ENCODE results near the gene AUTS2. TPM values are rescaled to one million over a fixed set of nuclear protein-coding genes. Genes with fewer than 3 reads are reported as not detected.

AUTS2 gene
- total and polyA plus RNA-seq, 2 of the 8 experiments (the other 6 are each of a cell fraction or from before 2014, with no cell fraction given): 25.9 to 101 TPM

GRCh38 chr7:70414368-70414767 lies 816.1 kb downstream of the AUTS2 start:
- no peak overlapping the region for H3K4ac ChIP-seq (replicated peaks; ENCODE audit: insufficient read length, low read depth, low read length)
- no peaks in the 10 kb centered on the region for H3K79me2 ChIP-seq (ENCODE audit: control insufficient read depth in 1 of 2, insufficient read depth in 2 of 2, low read length in 2 of 2)
- no peak overlapping the region for H3K14ac ChIP-seq (ENCODE audit: insufficient read length)
- no peak overlapping the region for H4K8ac ChIP-seq (ENCODE audit: extremely low read depth, insufficient read depth, low read length)
- no peak overlapping the region for H3K56ac ChIP-seq (replicated peaks; ENCODE audit: insufficient read length, low read depth, low read length)
- no peak overlapping the region for H2BK120ac ChIP-seq (replicated peaks; ENCODE audit: low read depth, low read length)
- H4K20me1 ChIP-seq (replicated peaks in 1 of 2; ENCODE audit: control insufficient read depth in 1 of 2, insufficient read depth in 2 of 2, low read length in 2 of 2): no peaks in the 10 kb centered on the region
- H3K18ac ChIP-seq (ENCODE audit: extremely low read depth, low read length): no peak overlapping the region
- H3K9ac ChIP-seq (replicated peaks in 1 of 4; ENCODE audit: extremely low read depth in 1 of 4, low read depth in 3 of 4, low read length in 3 of 4): no peak overlapping the region
- no peak overlapping the region for H3K23ac ChIP-seq (ENCODE audit: insufficient read length)
- H3K23me2 ChIP-seq (ENCODE audit: low read depth, low read length): no peaks in the 10 kb centered on the region
- H3K27ac ChIP-seq (ENCODE audit: low read depth, low read length): no peak overlapping the region
- no peak overlapping the region for H2BK15ac ChIP-seq (ENCODE audit: low read length)
- no peaks in the 10 kb centered on the region for H3K36me3 ChIP-seq (ENCODE audit: control insufficient read depth in 2 of 4, insufficient read depth in 4 of 4, low read length in 3 of 4)
- ChIA-PET CTCF (ENCODE audit: partially characterized antibody) (interaction anchor here (0.6 to 1.7 kb wide), 4 partner anchors 8 to 284 kb away, joined by 3 to 4 read pairs (median 3); no protein-coding TSS in a partner anchor), POLR2A (ENCODE audit: partially characterized antibody) (no interaction called here)
- no peak overlapping the region for H2AK5ac ChIP-seq (ENCODE audit: low read depth, low read length)
- no peak for DNase-seq (ENCODE audit: low read depth in 1 of 2, low spot score in 2 of 2)
- no peak overlapping the region for H4K5ac ChIP-seq (ENCODE audit: insufficient read length, low read depth, low read length)
- H3K4me2 ChIP-seq (ENCODE audit: insufficient read depth in 1 of 2, low read depth in 2 of 2, low read length in 2 of 2): no peak overlapping the region
- H2AFZ ChIP-seq (ENCODE audit: low read length): no peak overlapping the region
- no peak for TF ChIP-seq CHD1 (IDR thresholded peaks at IDR 0.05; ENCODE audit: low read depth, low read length)
- no peak for TF ChIP-seq PHF8 (conservative IDR thresholded peaks at IDR 0.05; ENCODE audit: low read depth, low read length)
- TF ChIP-seq ASH2L (IDR thresholded peaks at IDR 0.05; ENCODE audit: low read length): no peak
- no peak for TF ChIP-seq POLR2AphosphoS5 (IDR thresholded peaks at IDR 0.05; ENCODE audit: low read depth, low read length)
- TF ChIP-seq ATF2 (IDR thresholded peaks at IDR 0.05; ENCODE audit: low read length): no peak
- TF ChIP-seq JUN (IDR thresholded peaks at IDR 0.05; ENCODE audit: low read depth, low read length): no peak
- TF ChIP-seq GTF2F1 (IDR thresholded peaks at IDR 0.05; ENCODE audit: borderline replicate concordance, low read depth, low read length): no peak
- TF ChIP-seq NRF1 (IDR thresholded peaks at IDR 0.05; ENCODE audit: low read depth, low read length): no peak
- TF ChIP-seq EGR1 (IDR thresholded peaks at IDR 0.05; ENCODE audit: borderline replicate concordance, low read depth, low read length): no peak
- no peak for TF ChIP-seq SP1 (IDR thresholded peaks at IDR 0.05; ENCODE audit: low read depth, low read length)
- TF ChIP-seq KDM1A (IDR thresholded peaks at IDR 0.05; ENCODE audit: borderline replicate concordance, low read length): no peak
- 86% methylated on average over 6 of the region's 6 CpGs; no CpG with 5 or more reads in 1 of the 2 experiments for WGBS, 2 experiments (ENCODE audit: extremely low coverage in 1 of 2, insufficient coverage in 1 of 2, insufficient read length in 1 of 2, insufficient replicate concordance in 2 of 2, low coverage in 1 of 2, low lambda C conversion rate in 2 of 2, missing lambda C conversion rate in 1 of 2)
- H3K4me1 ChIP-seq (replicated peaks in 1 of 4; ENCODE audit: control insufficient read depth in 3 of 4, insufficient read depth in 4 of 4, low read length in 3 of 4): peaks cover 3 to 10% (median 4%) of the 10 kb centered on the region in 4 experiments; a peak in 5 of 7 replicates
- no peak overlapping the region for H2BK20ac ChIP-seq (ENCODE audit: low read length)
- no peak overlapping the region for H2BK5ac ChIP-seq (ENCODE audit: low read depth, low read length)
- H2BK12ac ChIP-seq (ENCODE audit: low read depth, low read length): no peak overlapping the region
- no peaks in the 10 kb centered on the region for H3K9me3 ChIP-seq (ENCODE audit: insufficient read depth in 2 of 2, low read depth in 1 of 2, low read length in 1 of 2)
- H3K4me3 ChIP-seq (ENCODE audit: extremely low read depth in 1 of 4, insufficient read depth in 2 of 4, low read depth in 3 of 4, low read length in 4 of 4): no peak overlapping the region
- no peak for FAIRE-seq
- H3K79me1 ChIP-seq (ENCODE audit: low read depth, low read length): no peaks in the 10 kb centered on the region
- H4K91ac ChIP-seq (replicated peaks; ENCODE audit: insufficient read length, low read length): no peak overlapping the region
- H3K27me3 ChIP-seq (replicated peaks in 1 of 4; ENCODE audit: control insufficient read depth in 3 of 4, extremely low read depth in 1 of 4, insufficient read depth in 3 of 4, low read length in 3 of 4): no peaks in the 10 kb centered on the region; a peak in 2 of 7 replicates
